Mesendoderm (in vitro differentiated cells): ENCODE measurements around the gene SLCO4A1.

ENCODE experiments used
- DNase-seq: peaks from one replicate; pipeline ENCODE4 v3.0.0; 2013
- H2AK5ac ChIP-seq: 2 replicates; pipeline ENCODE4 v1.6.1; 2013; ENCODE audit warnings: low read length, inconsistent platforms
- H2BK120ac ChIP-seq: 2 replicates; pipeline ENCODE4 v1.6.1; 2013; ENCODE audit warnings: low read depth, mild to moderate bottlenecking, low read length, moderate library complexity, mixed read lengths
- H2BK15ac ChIP-seq: replicated peaks from 2 replicates; pipeline ENCODE4 v1.6.1; 2013; ENCODE audit warnings: low read depth, mild to moderate bottlenecking, moderate library complexity
- H2BK5ac ChIP-seq: 2 replicates; pipeline ENCODE4 v1.6.1; 2013; ENCODE audit warnings: low read length, inconsistent platforms
- H3K18ac ChIP-seq: 2 replicates; pipeline ENCODE4 v1.6.1; 2013; ENCODE audit warnings: mild to moderate bottlenecking, low read length, mixed read lengths
- H3K23ac ChIP-seq: one replicate; pipeline ENCODE4 v1.6.1; 2013; ENCODE audit warnings: low read length
- H3K27ac ChIP-seq: 2 replicates; pipeline ENCODE4 v1.5.1; 2013; ENCODE audit warnings: low read depth, mild to moderate bottlenecking, inconsistent platforms, low read length, moderate library complexity
- H3K27me3 ChIP-seq: 2 replicates; pipeline ENCODE4 v1.6.1; 2013; ENCODE audit warnings: low read length, control low read depth, mild to moderate bottlenecking, inconsistent platforms; ENCODE audit not compliant: insufficient read depth, poor library complexity
- H3K36me3 ChIP-seq: 2 replicates; pipeline ENCODE4 v1.6.1; 2013; ENCODE audit warnings: low read length, inconsistent platforms; ENCODE audit not compliant: control insufficient read depth, insufficient read depth
- H3K4ac ChIP-seq: one replicate; pipeline ENCODE4 v1.6.1; 2013; ENCODE audit warnings: low read depth, mild to moderate bottlenecking, low read length, moderate library complexity
- H3K4me1 ChIP-seq: 2 replicates; pipeline ENCODE4 v1.6.1; 2013; ENCODE audit warnings: low read depth, low read length, inconsistent platforms; ENCODE audit not compliant: control insufficient read depth
- H3K4me2 ChIP-seq: 2 replicates; pipeline ENCODE4 v1.6.1; 2013; ENCODE audit warnings: low read length
- H3K4me3 ChIP-seq: 2 replicates; pipeline ENCODE4 v1.5.1; 2013; ENCODE audit warnings: mild to moderate bottlenecking, low read length
- H3K56ac ChIP-seq: one replicate; pipeline ENCODE4 v1.6.1; 2013; ENCODE audit warnings: low read length
- H3K79me1 ChIP-seq: 2 replicates; pipeline ENCODE4 v1.6.1; 2013; ENCODE audit warnings: low read length, inconsistent platforms
- H3K79me2 ChIP-seq: 2 replicates; pipeline ENCODE4 v1.6.1; 2013; ENCODE audit warnings: mild to moderate bottlenecking, low read length; ENCODE audit not compliant: control insufficient read depth, insufficient read depth
- H3K9ac ChIP-seq: 2 replicates; pipeline ENCODE4 v1.6.1; 2013; ENCODE audit warnings: low read length, inconsistent platforms
- H4K5ac ChIP-seq: one replicate; pipeline ENCODE4 v1.6.1; 2013; ENCODE audit warnings: low read length
- H4K8ac ChIP-seq: one replicate; pipeline ENCODE4 v1.6.1; 2013; ENCODE audit warnings: low read depth, mild to moderate bottlenecking, control low read depth, low read length, moderate library complexity
- WGBS: extraction: QIAGEN DNeasy Blood & Tissue Kit; methylation state at CpG from one replicate; pipeline ENCODE4 v1.1.7; 2013; ENCODE audit warnings: low lambda C conversion rate, missing lambda C conversion rate; ENCODE audit not compliant: insufficient coverage; ENCODE audit errors: extremely low coverage; 5-methylcytosine and 5-hydroxymethylcytosine counted together

Gene SLCO4A1

DNA sequence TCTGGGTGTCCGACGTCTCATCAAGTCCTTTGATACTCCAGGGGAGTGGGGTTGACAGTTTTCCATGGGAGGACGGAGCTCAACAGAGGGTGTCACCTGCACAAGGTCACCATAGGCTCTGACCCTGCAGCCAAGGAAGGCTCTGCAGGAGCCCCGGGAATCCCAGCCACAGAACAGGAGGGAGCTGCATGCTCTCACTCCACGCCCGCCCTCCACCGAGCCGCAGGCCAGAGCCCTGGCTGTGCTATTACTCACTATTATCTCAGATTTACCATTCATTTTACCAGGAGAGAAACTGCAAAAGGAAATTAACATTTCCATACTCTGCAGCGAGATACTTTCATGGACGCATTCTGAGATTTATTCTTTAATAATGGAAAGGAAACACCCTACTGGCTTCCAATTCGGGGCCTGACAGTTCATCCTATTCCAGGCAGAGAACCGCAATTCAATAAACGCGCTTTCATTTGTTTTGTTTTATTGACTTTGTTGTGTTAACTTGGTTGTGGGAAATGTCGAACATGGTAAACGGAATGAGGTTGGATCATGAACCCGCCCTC, 48.0 kb downstream of the SLCO4A1 start:
- Histone ChIP-seq H3K36me3 (no peaks in the 10 kb centered on the region), H3K23ac (no peak overlapping the region), H3K18ac (no peak overlapping the region), H2AK5ac (no peak overlapping the region), H3K4me3 (no peak overlapping the region), H3K4me2 (no peak overlapping the region), H2BK15ac (no peak overlapping the region), H3K79me2 (no peaks in the 10 kb centered on the region), H3K9ac (no peak overlapping the region), H3K4me1 (peaks cover 3% of the 10 kb centered on the region), H4K5ac (no peak overlapping the region), H3K27me3 (no peaks in the 10 kb centered on the region), H3K79me1 (no peaks in the 10 kb centered on the region), H3K27ac (no peak overlapping the region), H4K8ac (no peak overlapping the region), H2BK5ac (no peak overlapping the region), H3K56ac (no peak overlapping the region), H2BK120ac (no peak overlapping the region), H3K4ac (no peak overlapping the region)
- WGBS: no CpG with 5 or more reads among the region's 17 CpGs
- no peak for DNase-seq

DNA sequence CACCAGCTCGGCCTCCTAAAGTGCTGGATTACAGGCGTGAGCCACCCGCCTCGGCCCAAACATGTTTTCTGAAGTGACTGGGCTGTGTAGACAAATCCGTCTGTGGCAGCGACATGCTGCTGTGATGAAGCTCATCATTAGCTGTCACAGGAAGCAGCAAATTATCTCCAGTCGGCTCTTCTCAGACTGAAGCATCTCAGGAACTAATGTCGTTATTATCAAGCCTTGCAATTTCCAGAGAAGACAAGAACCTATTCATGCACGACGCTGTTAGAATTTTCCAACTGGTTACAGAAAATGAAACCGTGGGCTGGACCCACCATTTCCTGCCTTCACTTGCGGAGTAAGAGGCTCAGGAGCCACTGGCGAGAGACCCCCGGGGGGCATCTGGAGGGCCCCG, 49.2 kb downstream of the SLCO4A1 start:
- Histone ChIP-seq H2AK5ac (no peak overlapping the region), H3K79me1 (no peaks in the 10 kb centered on the region), H3K27ac (no peak overlapping the region), H3K79me2 (no peaks in the 10 kb centered on the region), H2BK5ac (no peak overlapping the region), H3K4me1 (no peaks in the 10 kb centered on the region), H2BK120ac (no peak overlapping the region), H3K18ac (no peak overlapping the region), H2BK15ac (no peak overlapping the region), H3K27me3 (no peaks in the 10 kb centered on the region), H3K23ac (no peak overlapping the region), H3K4ac (no peak overlapping the region), H3K56ac (no peak overlapping the region), H3K4me3 (no peak overlapping the region), H3K4me2 (no peak overlapping the region), H4K8ac (no peak overlapping the region), H3K9ac (no peak overlapping the region), H4K5ac (no peak overlapping the region), H3K36me3 (no peaks in the 10 kb centered on the region)
- no CpG with 5 or more reads among the region's 15 CpGs for WGBS
- no peak for DNase-seq

DNA sequence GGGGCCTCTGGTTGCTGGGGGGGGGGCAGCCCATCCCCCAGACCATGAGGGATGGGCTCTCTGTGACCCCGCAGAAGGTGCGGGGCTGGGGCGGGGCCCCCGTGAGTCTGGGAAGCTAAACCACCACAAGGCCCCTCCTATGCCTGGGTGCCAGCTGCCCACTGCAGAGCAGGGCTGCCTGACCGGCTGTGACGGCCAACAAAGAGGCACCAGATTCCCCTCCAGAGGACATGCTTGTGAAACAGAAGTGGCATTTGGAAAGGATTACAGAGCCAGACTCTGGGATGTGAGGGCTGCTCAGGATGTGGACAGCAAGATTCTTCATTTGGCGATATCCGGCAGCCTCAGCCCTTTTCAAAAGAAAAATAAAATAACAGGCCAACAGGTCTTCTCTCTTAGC, 49.9 kb downstream of the SLCO4A1 start:
- no peak overlapping the region for H2BK120ac ChIP-seq
- no peaks in the 10 kb centered on the region for H3K4me1 ChIP-seq
- H3K27ac ChIP-seq: no peak overlapping the region
- H3K18ac ChIP-seq: no peak overlapping the region
- no peaks in the 10 kb centered on the region for H3K36me3 ChIP-seq
- H3K4ac ChIP-seq: no peak overlapping the region
- no peak for DNase-seq
- H3K23ac ChIP-seq: no peak overlapping the region
- H2BK15ac ChIP-seq: no peak overlapping the region
- no peaks in the 10 kb centered on the region for H3K27me3 ChIP-seq
- H3K4me3 ChIP-seq: no peak overlapping the region
- H3K4me2 ChIP-seq: no peak overlapping the region
- no peak overlapping the region for H4K8ac ChIP-seq
- no peak overlapping the region for H3K56ac ChIP-seq
- no peak overlapping the region for H2AK5ac ChIP-seq
- H3K79me2 ChIP-seq: no peaks in the 10 kb centered on the region
- H3K9ac ChIP-seq: no peak overlapping the region
- H3K79me1 ChIP-seq: no peaks in the 10 kb centered on the region
- WGBS: no CpG with 5 or more reads among the region's 8 CpGs
- no peak overlapping the region for H4K5ac ChIP-seq
- H2BK5ac ChIP-seq: no peak overlapping the region

DNA sequence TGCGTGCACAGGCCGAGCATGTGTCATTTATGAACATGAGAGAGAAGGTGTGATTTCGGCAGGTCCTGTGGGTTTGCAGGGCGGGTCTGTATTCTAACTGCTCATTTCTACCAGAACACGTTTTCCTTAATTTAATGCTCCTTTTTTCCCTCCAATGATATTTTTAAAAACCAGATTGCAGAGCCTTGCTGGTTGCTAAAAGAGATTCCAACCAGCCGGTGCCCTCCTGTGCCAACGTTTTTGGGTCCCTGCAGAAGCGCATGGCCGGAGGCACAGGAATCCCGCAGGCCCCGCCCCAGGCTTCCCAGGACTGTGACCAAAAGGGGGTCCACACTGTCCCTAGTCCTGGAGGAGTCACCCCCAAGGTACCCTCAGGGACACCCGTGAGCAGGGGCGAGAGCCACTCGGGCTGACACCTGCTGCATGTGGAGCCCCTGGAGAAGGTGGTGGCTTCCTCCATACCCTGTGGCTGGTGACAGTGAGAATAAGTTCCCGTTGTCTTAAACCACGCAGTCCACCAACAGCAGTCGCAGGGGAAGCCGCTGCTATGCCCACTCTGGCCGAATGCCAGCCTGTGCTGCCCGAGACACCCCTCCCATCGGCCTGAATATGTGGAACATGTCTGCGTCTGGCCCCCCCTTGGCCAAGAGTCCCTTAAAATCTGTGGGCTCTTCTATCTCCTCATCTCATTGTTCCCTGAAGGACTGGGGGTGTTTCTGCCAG, 50.7 kb downstream of the SLCO4A1 start:
- Histone ChIP-seq H3K4me3 (no peak overlapping the region), H3K36me3 (no peaks in the 10 kb centered on the region), H3K4ac (no peak overlapping the region), H2BK5ac (no peak overlapping the region), H4K5ac (no peak overlapping the region), H3K27ac (no peak overlapping the region), H3K79me2 (no peaks in the 10 kb centered on the region), H2BK15ac (no peak overlapping the region), H3K4me2 (no peak overlapping the region), H3K18ac (no peak overlapping the region), H2BK120ac (no peak overlapping the region), H3K23ac (no peak overlapping the region), H3K56ac (no peak overlapping the region), H2AK5ac (no peak overlapping the region), H3K9ac (no peak overlapping the region), H3K4me1 (no peaks in the 10 kb centered on the region), H4K8ac (no peak overlapping the region), H3K79me1 (no peaks in the 10 kb centered on the region), H3K27me3 (no peaks in the 10 kb centered on the region)
- no CpG with 5 or more reads among the region's 22 CpGs for WGBS
- DNase-seq: no peak

DNA sequence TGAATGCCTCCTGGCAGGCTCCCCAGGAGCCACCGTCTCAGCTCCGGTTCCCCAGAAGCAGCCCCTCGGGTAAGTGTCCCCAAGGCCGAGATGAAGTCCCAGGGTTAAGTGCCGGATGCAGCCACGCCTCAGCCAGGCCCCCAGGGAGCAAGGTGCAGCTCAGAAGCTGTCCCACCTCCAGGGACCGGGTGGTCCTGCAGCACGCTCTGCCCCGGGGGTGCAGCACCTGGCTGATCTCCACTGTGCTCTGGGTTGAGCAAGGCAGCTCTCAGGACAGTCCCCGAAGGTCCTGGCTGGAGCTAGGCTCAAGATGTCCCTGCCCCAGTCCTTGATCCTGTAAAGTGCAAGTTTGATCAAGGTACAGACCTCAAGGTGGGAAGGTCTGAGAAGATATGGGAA, 51.2 kb downstream of the SLCO4A1 start:
- H4K5ac ChIP-seq: no peak overlapping the region
- no peak overlapping the region for H3K4ac ChIP-seq
- H3K4me1 ChIP-seq: no peaks in the 10 kb centered on the region
- no peak overlapping the region for H3K23ac ChIP-seq
- no peak overlapping the region for H2BK5ac ChIP-seq
- H3K9ac ChIP-seq: no peak overlapping the region
- H2AK5ac ChIP-seq: no peak overlapping the region
- H3K18ac ChIP-seq: no peak overlapping the region
- no peaks in the 10 kb centered on the region for H3K79me1 ChIP-seq
- no peak overlapping the region for H2BK15ac ChIP-seq
- no peaks in the 10 kb centered on the region for H3K27me3 ChIP-seq
- H3K4me3 ChIP-seq: no peak overlapping the region
- H3K4me2 ChIP-seq: no peak overlapping the region
- no peaks in the 10 kb centered on the region for H3K36me3 ChIP-seq
- H3K27ac ChIP-seq: no peak overlapping the region
- no peak overlapping the region for H2BK120ac ChIP-seq
- WGBS: no CpG with 5 or more reads among the region's 10 CpGs
- no peak overlapping the region for H3K56ac ChIP-seq
- H3K79me2 ChIP-seq: no peaks in the 10 kb centered on the region
- no peak for DNase-seq
- H4K8ac ChIP-seq: no peak overlapping the region

DNA sequence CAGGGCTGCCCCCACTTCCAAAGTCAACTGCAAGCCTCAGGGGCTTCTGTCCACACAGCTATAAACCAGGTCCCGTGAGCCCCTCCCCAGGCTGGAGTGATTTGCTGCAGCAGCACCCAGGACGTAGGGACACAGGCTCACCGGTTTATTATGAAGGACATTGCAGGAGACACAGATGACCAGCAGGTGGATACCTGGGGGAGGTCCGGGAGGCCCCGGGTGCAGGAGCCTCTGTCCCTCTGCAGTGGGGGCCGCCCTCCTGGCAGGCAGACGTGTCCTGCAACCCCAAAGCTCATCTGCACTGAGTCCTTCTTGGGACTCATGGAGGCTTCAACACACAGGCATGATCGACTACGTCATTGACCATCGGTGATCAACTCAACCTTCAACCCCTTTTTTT, 51.8 kb downstream of the SLCO4A1 start:
- Histone ChIP-seq H3K9ac (no peak overlapping the region), H3K4ac (no peak overlapping the region), H2BK15ac (no peak overlapping the region), H3K27ac (no peak overlapping the region), H3K4me1 (no peaks in the 10 kb centered on the region), H3K79me2 (no peaks in the 10 kb centered on the region), H3K23ac (no peak overlapping the region), H3K18ac (no peak overlapping the region), H3K79me1 (no peaks in the 10 kb centered on the region), H3K4me2 (no peak overlapping the region), H2BK120ac (no peak overlapping the region), H3K4me3 (no peak overlapping the region), H3K27me3 (no peaks in the 10 kb centered on the region), H3K56ac (no peak overlapping the region), H2AK5ac (no peak overlapping the region), H4K5ac (no peak overlapping the region), H4K8ac (no peak overlapping the region), H3K36me3 (no peaks in the 10 kb centered on the region), H2BK5ac (no peak overlapping the region)
- no peak for DNase-seq
- whole genome bisulfite sequencing: no CpG with 5 or more reads among the region's 10 CpGs
